HEK293 (cell line): ENCODE results near the gene OPA3.
A peak's percentile ranks its signal among the peaks of the same experiment; 100 is the strongest.

Experiments used
- ATF2 ChIP-seq: fragments of 450-650 bp; formaldehyde crosslinking; IDR thresholded peaks from 2 replicates; pipeline ENCODE4 v1.5.1; 2016; ENCODE audit warnings: missing biosample characterization, missing genetic modification characterization, low read depth
- ELK4 ChIP-seq: IDR thresholded peaks from 2 replicates; pipeline ENCODE4 v1.6.1; 2011; ENCODE audit warnings: mild to moderate bottlenecking, low read depth, low read length, borderline replicate concordance
- GLIS2 ChIP-seq: fragments of 450-650 bp; formaldehyde crosslinking; IDR thresholded peaks from 2 replicates; pipeline ENCODE4 v1.5.1; 2016; ENCODE audit warnings: missing biosample characterization, missing genetic modification characterization
- IKZF3 ChIP-seq: fragments of 450-650 bp; IDR thresholded peaks from 2 replicates; pipeline ENCODE4 v1.5.0; 2018; ENCODE audit warnings: missing biosample characterization, mild to moderate bottlenecking, missing genetic modification characterization, moderate library complexity
- KLF16 ChIP-seq: fragments of 450-650 bp; formaldehyde crosslinking; IDR thresholded peaks from 2 replicates; pipeline ENCODE4 v1.5.1; 2017; ENCODE audit warnings: missing biosample characterization, missing genetic modification characterization
- PRDM1 ChIP-seq: fragments of 450-650 bp; formaldehyde crosslinking; IDR thresholded peaks from 2 replicates; pipeline ENCODE4; 2016; ENCODE audit warnings: missing biosample characterization, missing genetic modification characterization
- SCRT2 ChIP-seq: fragments of 450-650 bp; formaldehyde crosslinking; IDR thresholded peaks from 2 replicates; pipeline ENCODE4 v1.5.1; 2016; ENCODE audit warnings: missing biosample characterization, missing genetic modification characterization
- SP3 ChIP-seq: fragments of 450-650 bp; formaldehyde crosslinking; IDR thresholded peaks from 2 replicates; pipeline ENCODE4 v1.5.1; 2016; ENCODE audit warnings: missing biosample characterization, missing genetic modification characterization
- TRIM28 ChIP-seq: IDR thresholded peaks from 2 replicates; pipeline ENCODE4 v1.6.1; 2011; ENCODE audit warnings: low read length, control low read depth, borderline replicate concordance
- WT1 ChIP-seq: fragments of 450-650 bp; formaldehyde crosslinking; IDR thresholded peaks from 2 replicates; pipeline ENCODE4 v1.5.1; 2016; ENCODE audit warnings: missing biosample characterization, missing genetic modification characterization
- ZBTB20 ChIP-seq: fragments of 450-650 bp; formaldehyde crosslinking; IDR thresholded peaks from 2 replicates; pipeline ENCODE4 v1.5.1; 2016; ENCODE audit warnings: missing biosample characterization, missing genetic modification characterization
- ZBTB44 ChIP-seq: fragments of 450-650 bp; IDR thresholded peaks from 2 replicates; pipeline ENCODE4 v1.5.1; 2018; ENCODE audit warnings: missing biosample characterization, mild to moderate bottlenecking, missing genetic modification characterization
- ZBTB6 ChIP-seq: fragments of 450-650 bp; formaldehyde crosslinking; IDR thresholded peaks from 2 replicates; pipeline ENCODE4 v1.5.1; 2017; ENCODE audit warnings: missing biosample characterization, missing genetic modification characterization
- ZFP37 ChIP-seq: fragments of 450-650 bp; formaldehyde crosslinking; IDR thresholded peaks from 2 replicates; pipeline ENCODE4 v1.5.1; 2016; ENCODE audit warnings: missing biosample characterization, missing genetic modification characterization
- ZNF112 ChIP-seq: fragments of 450-650 bp; formaldehyde crosslinking; IDR thresholded peaks from 2 replicates; pipeline ENCODE4 v1.5.0; 2017; ENCODE audit warnings: missing biosample characterization, missing genetic modification characterization
- ZNF155 ChIP-seq: fragments of 450-650 bp; formaldehyde crosslinking; IDR thresholded peaks from 2 replicates; pipeline ENCODE4 v1.5.1; 2016; ENCODE audit warnings: missing biosample characterization, missing genetic modification characterization
- ZNF174 ChIP-seq: fragments of 450-650 bp; formaldehyde crosslinking; IDR thresholded peaks from 2 replicates; pipeline ENCODE4 v1.5.0; 2017; ENCODE audit warnings: missing biosample characterization, mild to moderate bottlenecking, missing genetic modification characterization
- ZNF184 ChIP-seq: fragments of 450-650 bp; IDR thresholded peaks from 2 replicates; pipeline ENCODE4 v1.5.1; 2018; ENCODE audit warnings: missing biosample characterization, mild to moderate bottlenecking, missing genetic modification characterization
- ZNF23 ChIP-seq: fragments of 450-650 bp; formaldehyde crosslinking; IDR thresholded peaks from 2 replicates; pipeline ENCODE4 v1.5.1; 2016; ENCODE audit warnings: missing biosample characterization, missing genetic modification characterization, borderline replicate concordance
- ZNF248 ChIP-seq: fragments of 450-650 bp; formaldehyde crosslinking; IDR thresholded peaks from 2 replicates; pipeline ENCODE4 v1.5.1; 2017; ENCODE audit warnings: missing biosample characterization, missing genetic modification characterization
- ZNF341 ChIP-seq: fragments of 450-650 bp; formaldehyde crosslinking; IDR thresholded peaks from 2 replicates; pipeline ENCODE4; 2016; ENCODE audit warnings: low read depth, missing biosample characterization, missing genetic modification characterization
- ZNF518A ChIP-seq: fragments of 450-650 bp; formaldehyde crosslinking; conservative IDR thresholded peaks from 2 replicates; pipeline ENCODE4 v1.5.1; 2016; ENCODE audit warnings: low read depth, missing biosample characterization, missing genetic modification characterization
- ZNF530 ChIP-seq: fragments of 450-650 bp; formaldehyde crosslinking; IDR thresholded peaks from 2 replicates; pipeline ENCODE4 v1.5.1; 2016; ENCODE audit warnings: low read depth, missing biosample characterization, missing genetic modification characterization
- ZNF561 ChIP-seq: fragments of 450-650 bp; IDR thresholded peaks from 2 replicates; pipeline ENCODE4 v1.5.1; 2018; ENCODE audit warnings: missing biosample characterization, missing genetic modification characterization, borderline replicate concordance
- ZNF610 ChIP-seq: fragments of 450-650 bp; formaldehyde crosslinking; IDR thresholded peaks from 2 replicates; pipeline ENCODE4 v1.5.1; 2016; ENCODE audit warnings: missing biosample characterization, missing genetic modification characterization, borderline replicate concordance
- ZNF654 ChIP-seq: fragments of 450-650 bp; formaldehyde crosslinking; IDR thresholded peaks from 2 replicates; pipeline ENCODE4 v1.5.1; 2016; ENCODE audit warnings: low read depth, missing biosample characterization, missing genetic modification characterization
- ZNF76 ChIP-seq: fragments of 450-650 bp; formaldehyde crosslinking; IDR thresholded peaks from 2 replicates; pipeline ENCODE4; 2016; ENCODE audit warnings: low read depth, missing biosample characterization, missing genetic modification characterization, borderline replicate concordance
- ZNF837 ChIP-seq: fragments of 450-650 bp; formaldehyde crosslinking; IDR thresholded peaks from 2 replicates; pipeline ENCODE4 v1.5.1; 2016; ENCODE audit warnings: missing biosample characterization, missing genetic modification characterization
- ZSCAN5A ChIP-seq: fragments of 450-650 bp; formaldehyde crosslinking; IDR thresholded peaks from 2 replicates; pipeline ENCODE4 v1.5.1; 2016; ENCODE audit warnings: missing biosample characterization, missing genetic modification characterization

OPA3 gene

GRCh38 chr19:45485305-45486077 lies 99.1 kb downstream of the OPA3 start (continued):
- TF ChIP-seq ZBTB6, result no peak
- TF ChIP-seq ZSCAN5A, result no peak
- no peak for TF ChIP-seq ZNF23 (tag by site-specific recombination)
- TF ChIP-seq ZNF530 (tag by site-specific recombination), result no peak
- no peak for TF ChIP-seq TRIM28
- 0 out of 2 replicates have a peak, but pooled peaks have one; percentile 28 for TF ChIP-seq ZNF561 (tag by site-specific recombination)
- TF ChIP-seq ZNF155 (tag by site-specific recombination), result no peak
- no peak for TF ChIP-seq KLF16 (tag by site-specific recombination)
- no peak for TF ChIP-seq ZNF174 (tag by site-specific recombination)
- TF ChIP-seq PRDM1 (tag by site-specific recombination), result peak; percentile 85
- TF ChIP-seq ZNF837 (tag by site-specific recombination), result no peak
- no peak for TF ChIP-seq ZNF248
- TF ChIP-seq ZNF112 (tag by site-specific recombination), result no peak
- no peak for TF ChIP-seq ZNF184 (tag by site-specific recombination)
- TF ChIP-seq ZBTB44, result peak; percentile 41; the same call in 1 of the 2 replicates
- peak; percentile 65 for TF ChIP-seq ZNF654 (tag by site-specific recombination)
- TF ChIP-seq ZNF341, result no peak
- TF ChIP-seq GLIS2 (tag by site-specific recombination), result peak; percentile 69
- TF ChIP-seq ATF2 (tag by site-specific recombination), result no peak
- no peak for TF ChIP-seq WT1 (tag by site-specific recombination)
- TF ChIP-seq SP3 (tag by site-specific recombination), result peak; percentile 72
- TF ChIP-seq ZBTB20 (tag by site-specific recombination), result peak; percentile 53
- peak; percentile 90 for TF ChIP-seq SCRT2 (tag by site-specific recombination)
- no peak for TF ChIP-seq ZNF610 (tag by site-specific recombination)
- TF ChIP-seq ZNF518A (tag by site-specific recombination), result no peak
- TF ChIP-seq IKZF3 (tag by site-specific recombination), result peak; percentile 71
- peak; percentile 98 for TF ChIP-seq ZNF76 (tag by site-specific recombination)
- peak; percentile 50; the same call in 1 of the 2 replicates for TF ChIP-seq ZFP37 (tag by site-specific recombination)
- TF ChIP-seq ELK4, result no peak
